IMR-90 (cell line): ENCODE data around the gene PGS1.

Experiments used
- CEBPB ChIP-seq: IDR thresholded peaks from 2 replicates; pipeline ENCODE4 v1.6.1; 2012; ENCODE audit warnings: low read depth, low read length, improper control_type of control experiment
- CTCF ChIP-seq: conservative IDR thresholded peaks from 2 replicates; pipeline ENCODE4 v1.5.1; 2012; ENCODE audit warnings: mild to moderate bottlenecking, low read depth, low read length, improper control_type of control experiment
- NFE2L2 ChIP-seq: fragments of 150-350 bp; IDR thresholded peaks from 2 replicates; pipeline ENCODE4 v1.6.1; 2016; ENCODE audit warnings: low read depth, mild to moderate bottlenecking, low read length
- POLR2A ChIP-seq: IDR thresholded peaks from 2 replicates; pipeline ENCODE4 v1.6.1; 2012; ENCODE audit warnings: mild to moderate bottlenecking, low read depth, low read length
- RFX5 ChIP-seq: IDR thresholded peaks from 2 replicates; pipeline ENCODE4 v1.8.0; 2012; ENCODE audit warnings: low read depth, mild to moderate bottlenecking, low read length, moderate library complexity
- SMC3 ChIP-seq: fragments of 150-350 bp; IDR thresholded peaks from 2 replicates; pipeline ENCODE4 v1.6.1; 2016; ENCODE audit warnings: low read depth, mild to moderate bottlenecking, antibody characterized with exemption, low read length, moderate library complexity
- TF ChIP-seq, protein P1 (sequence below): fragments of 150-350 bp; IDR thresholded peaks from 2 replicates; pipeline ENCODE4 v1.6.1; 2017; ENCODE audit warnings: mild to moderate bottlenecking, antibody characterized with exemption, low read length, low read depth

DNA sequence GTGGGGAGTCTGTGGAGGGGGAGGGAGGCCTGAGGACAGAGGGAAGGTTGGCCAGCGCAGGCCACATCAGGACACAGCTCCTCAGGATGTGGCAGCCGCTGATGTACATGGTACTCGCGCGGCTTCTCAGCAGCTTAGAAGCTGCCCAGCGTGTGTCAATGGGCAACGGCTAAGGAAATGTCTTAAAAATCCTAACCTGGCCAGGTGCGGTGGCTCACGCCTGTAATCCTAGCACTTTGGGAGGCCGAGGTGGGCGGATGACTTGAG, 53.2 kb downstream of the PGS1 start:
- TF ChIP-seq, protein P1, sequence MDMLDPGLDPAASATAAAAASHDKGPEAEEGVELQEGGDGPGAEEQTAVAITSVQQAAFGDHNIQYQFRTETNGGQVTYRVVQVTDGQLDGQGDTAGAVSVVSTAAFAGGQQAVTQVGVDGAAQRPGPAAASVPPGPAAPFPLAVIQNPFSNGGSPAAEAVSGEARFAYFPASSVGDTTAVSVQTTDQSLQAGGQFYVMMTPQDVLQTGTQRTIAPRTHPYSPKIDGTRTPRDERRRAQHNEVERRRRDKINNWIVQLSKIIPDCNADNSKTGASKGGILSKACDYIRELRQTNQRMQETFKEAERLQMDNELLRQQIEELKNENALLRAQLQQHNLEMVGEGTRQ = no peak
- no peak for TF ChIP-seq POLR2A
- no peak for TF ChIP-seq CTCF
- TF ChIP-seq NFE2L2 = no peak
- no peak for TF ChIP-seq CEBPB
- no peak for TF ChIP-seq RFX5
- no peak for TF ChIP-seq SMC3
